ENCODE measurements around the gene CDRT4.

Gene CDRT4

DNA sequence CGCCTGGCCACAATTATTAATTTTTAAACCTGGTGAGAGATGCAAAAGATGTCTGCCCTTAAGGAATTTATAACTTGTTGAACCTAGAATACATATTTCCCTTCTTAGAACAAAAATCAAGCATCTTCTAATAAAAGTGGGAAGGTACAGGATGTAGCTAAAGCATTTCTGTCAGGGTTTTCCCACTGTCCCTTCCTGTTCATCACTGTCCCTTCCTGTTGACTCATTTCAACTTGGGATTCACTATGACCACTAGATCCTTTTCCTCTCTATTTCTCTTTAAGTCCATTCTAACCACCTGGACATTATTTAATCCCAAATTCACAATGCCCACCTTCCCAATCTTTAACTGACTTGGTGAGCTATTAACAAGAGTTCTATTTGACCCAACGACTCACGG lies 33.9 kb upstream of the CDRT4 start:
- no peaks in the 10 kb centered on the region for H3K27me3 Mint-ChIP-seq
- H3K27ac Mint-ChIP-seq: no peak overlapping the region
- peaks cover 7% of the 10 kb centered on the region for H3K36me3 Mint-ChIP-seq
- no peaks in the 10 kb centered on the region for H3K9me3 Mint-ChIP-seq
- peaks cover 12% of the 10 kb centered on the region for H3K4me1 Mint-ChIP-seq
- no peak overlapping the region for H3K4me3 Mint-ChIP-seq

DNA sequence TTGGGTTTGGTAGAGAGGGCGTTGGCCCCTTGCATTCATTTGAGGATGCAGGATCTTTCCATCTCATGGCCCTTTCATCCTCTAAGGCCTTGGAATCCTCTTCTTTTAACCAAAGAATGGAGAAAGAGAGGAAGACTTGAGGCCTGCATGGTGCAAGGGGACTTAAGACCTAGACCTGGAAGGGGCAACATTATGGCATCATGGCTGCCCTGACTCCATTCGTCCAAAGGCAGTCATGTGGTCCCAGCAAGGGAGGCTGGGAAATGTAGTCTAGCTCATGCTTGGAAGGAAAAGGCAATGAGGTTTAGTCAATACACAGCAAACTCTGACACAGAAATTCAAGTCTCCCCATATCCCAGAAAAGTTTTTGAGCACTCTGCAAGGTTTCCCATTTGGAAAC lies 30.7 kb upstream of the CDRT4 start:
- Mint-ChIP-seq H3K27me3 (no peaks in the 10 kb centered on the region), H3K4me3 (no peak overlapping the region), H3K36me3 (peaks cover 13% of the 10 kb centered on the region), H3K9me3 (no peaks in the 10 kb centered on the region), H3K27ac (no peak overlapping the region), H3K4me1 (peaks cover 6% of the 10 kb centered on the region)

DNA sequence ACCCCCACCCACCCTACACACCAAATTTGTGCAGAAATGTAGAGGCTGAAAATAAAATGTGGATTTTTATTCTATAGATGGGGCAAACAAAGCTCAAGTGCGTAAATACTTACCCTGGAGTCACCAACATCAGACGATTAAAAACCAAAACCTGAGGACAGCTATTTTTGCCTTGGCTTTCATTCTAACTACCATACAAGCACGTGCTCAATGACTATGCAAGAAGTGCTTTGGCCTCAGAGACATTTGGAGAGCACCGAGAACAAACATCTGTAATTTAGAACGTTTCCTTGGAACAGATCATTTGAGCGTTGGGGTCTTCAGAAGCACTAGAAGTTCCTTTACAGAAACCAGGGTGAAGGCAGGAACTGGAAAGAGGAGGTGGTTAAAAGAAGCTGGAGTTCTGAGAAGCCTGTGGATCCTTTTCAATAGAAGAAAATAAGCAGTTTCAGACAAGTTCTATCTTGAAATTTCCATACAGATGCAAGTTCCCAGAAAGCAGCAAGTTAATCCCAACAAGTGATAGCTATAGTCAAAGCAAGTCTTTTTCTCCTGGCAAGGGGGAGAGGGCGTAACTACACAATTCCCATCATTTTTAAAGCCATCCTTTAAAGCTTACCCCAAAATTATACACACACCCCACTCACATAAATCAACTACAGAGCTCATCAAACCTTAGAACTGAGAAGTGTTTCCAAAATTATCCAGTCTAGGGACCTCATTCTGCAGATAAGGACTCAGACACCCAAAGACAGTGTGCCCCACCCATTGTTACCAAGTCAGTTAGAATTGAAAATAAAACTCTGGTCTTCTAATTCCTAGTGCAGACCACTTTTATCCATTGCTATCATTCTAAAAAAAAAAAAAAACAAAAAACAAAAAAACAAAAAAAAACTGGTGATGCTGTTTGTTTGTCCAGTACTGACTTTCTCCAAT lies 29.6 kb upstream of the CDRT4 start:
- H3K27me3 Mint-ChIP-seq: no peaks in the 10 kb centered on the region
- H3K36me3 Mint-ChIP-seq: peaks cover 11% of the 10 kb centered on the region
- no peak overlapping the region for H3K27ac Mint-ChIP-seq
- no peaks in the 10 kb centered on the region for H3K9me3 Mint-ChIP-seq
- H3K4me3 Mint-ChIP-seq: no peak overlapping the region
- H3K4me1 Mint-ChIP-seq: no peaks in the 10 kb centered on the region

DNA sequence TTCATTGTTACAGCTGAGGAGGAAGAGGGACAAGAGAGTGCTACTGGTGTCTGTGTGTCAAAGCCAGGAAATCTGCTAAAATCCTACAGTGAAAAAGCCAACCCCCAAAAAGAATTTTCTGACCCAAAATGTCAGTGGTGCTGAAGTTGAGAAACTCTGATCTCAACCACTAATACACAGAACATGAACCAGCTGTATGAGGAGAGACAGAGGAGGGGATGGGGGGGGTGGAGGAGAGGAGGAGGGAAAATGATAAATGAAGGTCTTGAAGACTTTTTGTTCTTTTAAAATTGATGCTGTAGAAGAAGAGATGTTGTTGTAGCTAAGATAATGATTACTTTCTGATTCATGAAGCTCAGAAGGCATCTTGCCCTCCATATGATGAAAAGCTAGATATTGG lies 27.4 kb upstream of the CDRT4 start:
- H3K27ac Mint-ChIP-seq: no peak overlapping the region
- H3K27me3 Mint-ChIP-seq: no peaks in the 10 kb centered on the region
- H3K9me3 Mint-ChIP-seq: no peaks in the 10 kb centered on the region

DNA sequence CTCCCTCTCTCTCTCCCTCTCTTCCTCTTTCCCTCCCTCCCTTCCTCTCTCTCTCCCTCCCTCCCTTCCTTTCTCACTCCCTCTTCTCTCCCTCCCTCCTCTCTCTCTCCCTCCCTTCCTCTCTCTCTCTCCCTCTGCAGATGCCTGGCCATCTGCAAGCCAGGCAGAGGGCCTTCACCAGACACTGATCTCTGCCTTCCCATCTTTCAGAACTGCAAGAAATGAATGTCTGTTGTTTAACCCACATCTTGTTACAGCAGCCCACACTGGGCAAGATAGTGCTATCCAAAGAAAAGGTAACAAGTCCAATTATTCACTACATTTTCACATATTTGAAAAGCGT lies 26.2 kb upstream of the CDRT4 start:
- Mint-ChIP-seq H3K4me1 (no peaks in the 10 kb centered on the region), H3K4me3 (no peak overlapping the region), H3K27ac (no peak overlapping the region), H3K27me3 (no peaks in the 10 kb centered on the region), H3K36me3 (peaks cover 16% of the 10 kb centered on the region), H3K9me3 (no peaks in the 10 kb centered on the region)

More for the DNA sequence above, 27.4 kb upstream of the CDRT4 start:
- H3K4me1 Mint-ChIP-seq: no peaks in the 10 kb centered on the region
- H3K36me3 Mint-ChIP-seq: peaks cover 16% of the 10 kb centered on the region
- H3K4me3 Mint-ChIP-seq: no peak overlapping the region

DNA sequence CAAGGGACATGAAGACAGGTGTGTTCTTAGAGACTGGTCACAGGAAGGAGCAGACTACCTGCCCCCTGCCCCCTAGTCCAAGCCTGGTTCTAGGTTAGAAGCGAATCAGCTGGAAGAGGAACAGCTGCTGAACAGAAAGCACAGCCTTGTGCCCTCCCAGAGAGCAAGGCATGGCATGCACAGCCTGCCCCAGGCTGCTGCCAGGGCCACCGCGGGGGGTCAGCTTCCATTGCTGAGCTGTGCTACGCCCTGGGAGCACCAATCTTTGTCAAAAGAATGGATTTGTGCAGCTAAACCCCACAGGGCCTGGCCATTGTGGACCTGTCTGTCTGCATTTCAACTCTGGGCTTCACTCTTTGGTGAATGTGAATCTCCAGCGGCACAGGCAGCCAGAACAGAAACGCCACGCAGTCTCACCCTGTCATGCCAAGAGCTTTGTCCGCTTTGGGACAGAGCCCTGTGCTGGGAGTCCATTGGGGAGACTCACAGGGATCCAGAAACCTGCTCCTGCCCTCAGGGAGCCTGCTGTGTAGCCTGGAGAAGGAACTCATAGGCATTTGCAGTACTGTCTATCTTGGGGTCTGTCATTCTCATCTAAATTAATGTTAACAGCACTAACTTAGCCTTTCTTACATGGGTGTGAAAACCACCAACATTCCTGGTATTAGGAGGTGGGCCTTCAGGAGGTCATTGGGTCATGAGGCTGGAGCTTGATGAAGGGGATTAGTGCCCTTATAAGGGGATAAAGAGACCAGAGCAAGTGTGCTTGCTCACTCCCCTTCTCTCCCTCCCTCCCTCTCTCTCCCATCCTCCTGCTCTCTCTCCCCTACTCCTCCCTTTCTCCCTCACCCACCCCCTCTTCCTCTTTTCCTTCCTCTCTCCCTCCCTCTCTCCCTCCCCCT lies 25.6 kb upstream of the CDRT4 start:
- Mint-ChIP-seq H3K9me3 (no peaks in the 10 kb centered on the region), H3K4me3 (no peak overlapping the region), H3K27ac (no peak overlapping the region), H3K27me3 (no peaks in the 10 kb centered on the region), H3K36me3 (peaks cover 16% of the 10 kb centered on the region), H3K4me1 (no peaks in the 10 kb centered on the region)

DNA sequence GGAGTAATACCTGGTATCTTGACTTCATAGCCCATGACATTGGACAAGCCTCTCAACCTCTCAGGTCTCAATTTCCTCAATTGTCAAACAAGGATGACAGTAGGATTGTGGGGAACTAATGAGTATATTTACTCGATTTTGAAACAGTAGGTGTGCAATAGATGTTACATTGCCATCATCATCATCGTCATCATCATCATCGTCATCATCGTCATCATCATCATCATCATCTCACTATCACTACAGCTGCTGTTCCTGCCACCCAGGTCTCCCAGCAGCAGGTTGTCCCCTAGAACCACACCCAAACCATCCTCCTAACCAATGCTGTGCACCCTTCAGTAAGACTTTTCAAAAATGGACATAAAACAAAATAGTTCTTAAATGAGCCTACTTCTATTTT lies 24.8 kb upstream of the CDRT4 start:
- H3K9me3 Mint-ChIP-seq: no peaks in the 10 kb centered on the region
- peaks cover 19% of the 10 kb centered on the region for H3K36me3 Mint-ChIP-seq
- H3K4me3 Mint-ChIP-seq: no peak overlapping the region

DNA sequence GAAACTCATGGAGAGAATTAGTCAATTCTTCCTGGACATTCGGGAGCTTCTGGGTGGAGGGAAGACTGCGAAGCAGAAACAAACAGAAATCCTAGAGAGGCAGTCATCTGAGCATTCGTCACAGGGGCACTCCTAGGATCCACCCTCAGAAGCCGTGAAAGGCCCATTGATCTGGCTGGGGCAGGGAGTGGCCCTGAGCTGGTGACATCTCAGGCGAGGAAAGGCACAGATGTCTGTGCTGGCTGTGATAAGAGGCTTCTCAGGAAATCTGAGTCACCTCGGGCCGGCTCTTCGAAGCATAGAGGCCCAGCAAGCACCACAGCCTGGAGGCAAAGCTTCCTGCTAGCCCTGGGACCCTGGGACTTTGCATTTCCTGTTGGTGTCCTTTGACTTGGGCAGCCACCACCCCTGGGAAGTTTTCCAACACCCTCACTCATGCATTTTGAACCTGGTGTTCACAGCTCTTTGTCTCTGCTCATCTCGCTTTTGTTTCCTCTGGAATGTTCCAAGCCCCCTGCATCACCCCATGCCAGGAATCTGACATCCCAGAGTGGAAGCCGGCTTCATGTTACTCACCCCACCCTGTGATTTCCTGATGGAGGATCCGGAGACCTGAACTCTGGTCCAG lies 23.3 kb upstream of the CDRT4 start:
- Mint-ChIP-seq H3K4me3 (no peak overlapping the region), H3K9me3 (no peaks in the 10 kb centered on the region), H3K27ac (no peak overlapping the region), H3K36me3 (peaks cover 19% of the 10 kb centered on the region), H3K4me1 (no peaks in the 10 kb centered on the region), H3K27me3 (no peaks in the 10 kb centered on the region)

More for the DNA sequence above, 24.8 kb upstream of the CDRT4 start:
- Mint-ChIP-seq H3K27me3 (no peaks in the 10 kb centered on the region), H3K4me1 (no peaks in the 10 kb centered on the region), H3K27ac (no peak overlapping the region)

DNA sequence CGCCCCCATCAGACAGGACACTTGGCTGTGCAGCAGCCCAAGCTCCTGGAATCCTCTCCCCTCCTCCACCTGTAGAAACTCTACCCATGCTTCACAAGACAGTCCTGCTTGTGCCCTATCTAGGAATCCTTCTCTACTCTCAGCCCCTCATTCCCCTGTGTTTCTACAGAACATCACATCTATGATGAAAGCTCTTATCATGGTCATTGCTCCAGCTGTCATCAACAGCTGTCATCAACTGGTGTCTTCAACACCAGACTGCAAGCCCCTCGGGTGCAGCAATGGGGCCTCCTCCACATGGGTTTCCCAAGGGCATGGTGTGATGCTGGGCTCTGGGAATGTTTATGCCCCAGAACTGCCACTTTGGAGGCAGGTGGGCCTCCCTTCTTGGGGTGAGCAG lies 21.1 kb upstream of the CDRT4 start:
- H3K27ac Mint-ChIP-seq: no peak overlapping the region
- no peaks in the 10 kb centered on the region for H3K27me3 Mint-ChIP-seq

DNA sequence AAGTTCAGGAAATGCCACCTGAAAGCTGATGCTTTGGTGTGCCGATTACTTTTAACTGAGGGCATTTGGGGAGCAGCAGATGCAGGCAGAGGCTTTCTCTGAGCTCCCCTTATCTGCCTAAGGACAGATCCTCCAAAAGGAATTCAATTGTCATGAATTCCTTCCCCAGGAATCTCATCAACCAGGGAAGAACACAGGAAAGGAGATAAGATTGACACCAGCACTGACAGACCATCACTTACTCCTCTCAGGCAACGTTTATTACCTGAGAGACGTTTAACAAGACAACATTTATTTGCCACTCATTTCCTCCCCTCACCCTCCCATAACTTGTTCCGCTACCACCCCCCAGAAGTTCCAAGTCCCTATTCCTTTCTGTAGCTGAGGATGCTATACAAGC lies 17.6 kb upstream of the CDRT4 start:
- Mint-ChIP-seq H3K27ac (no peak overlapping the region), H3K27me3 (no peaks in the 10 kb centered on the region)

More for the DNA sequence above, 21.1 kb upstream of the CDRT4 start:
- peaks cover 12% of the 10 kb centered on the region for H3K36me3 Mint-ChIP-seq
- no peaks in the 10 kb centered on the region for H3K9me3 Mint-ChIP-seq
- no peaks in the 10 kb centered on the region for H3K4me1 Mint-ChIP-seq
- H3K4me3 Mint-ChIP-seq: no peak overlapping the region

DNA sequence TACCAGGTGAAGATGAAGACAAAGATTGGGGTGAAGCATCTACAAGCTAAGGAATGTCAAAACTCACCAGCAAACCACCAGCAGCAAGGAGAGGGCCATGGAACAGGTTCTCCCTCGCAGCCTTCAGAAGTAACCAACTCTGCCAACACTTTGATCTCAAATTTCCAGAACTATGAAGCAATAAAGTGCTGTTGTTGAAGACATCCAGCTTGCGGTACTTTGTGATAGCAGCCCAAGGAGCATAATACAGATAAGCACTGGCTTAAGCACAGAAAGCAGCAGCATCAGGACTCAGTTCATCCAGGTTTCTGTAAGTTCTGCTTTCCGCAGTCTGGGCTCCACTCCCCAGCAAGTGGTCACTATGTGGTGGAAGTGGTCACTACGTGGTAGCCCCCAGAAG lies 16.0 kb upstream of the CDRT4 start:
- Mint-ChIP-seq H3K4me3 (no peak overlapping the region), H3K9me3 (no peaks in the 10 kb centered on the region), H3K4me1 (no peaks in the 10 kb centered on the region), H3K27ac (no peak overlapping the region), H3K36me3 (peaks cover 4% of the 10 kb centered on the region), H3K27me3 (no peaks in the 10 kb centered on the region)

More for the DNA sequence above, 17.6 kb upstream of the CDRT4 start:
- Mint-ChIP-seq H3K4me1 (no peaks in the 10 kb centered on the region), H3K36me3 (peaks cover 4% of the 10 kb centered on the region), H3K9me3 (no peaks in the 10 kb centered on the region), H3K4me3 (no peak overlapping the region)

DNA sequence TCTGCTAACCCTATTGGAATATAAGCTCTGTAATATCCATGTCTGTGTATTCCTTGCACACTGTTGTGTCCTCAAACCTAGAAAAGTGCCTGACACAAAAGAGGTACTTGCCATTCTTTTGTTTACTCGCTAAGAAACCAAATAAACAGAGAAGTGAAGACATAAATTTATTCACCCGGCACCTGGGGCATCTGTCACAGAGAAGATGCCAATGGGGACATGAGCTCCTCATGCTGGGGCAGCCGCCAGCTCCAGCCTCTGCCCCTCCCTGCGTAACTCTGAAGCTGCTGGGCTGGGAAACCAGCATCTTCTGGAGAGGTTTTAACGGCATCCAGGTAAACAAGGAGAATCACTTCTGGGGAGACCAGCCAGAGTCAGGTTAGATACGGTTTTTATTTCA lies 15.1 kb upstream of the CDRT4 start:
- no peaks in the 10 kb centered on the region for H3K4me1 Mint-ChIP-seq
- no peaks in the 10 kb centered on the region for H3K9me3 Mint-ChIP-seq
- no peak overlapping the region for H3K4me3 Mint-ChIP-seq

DNA sequence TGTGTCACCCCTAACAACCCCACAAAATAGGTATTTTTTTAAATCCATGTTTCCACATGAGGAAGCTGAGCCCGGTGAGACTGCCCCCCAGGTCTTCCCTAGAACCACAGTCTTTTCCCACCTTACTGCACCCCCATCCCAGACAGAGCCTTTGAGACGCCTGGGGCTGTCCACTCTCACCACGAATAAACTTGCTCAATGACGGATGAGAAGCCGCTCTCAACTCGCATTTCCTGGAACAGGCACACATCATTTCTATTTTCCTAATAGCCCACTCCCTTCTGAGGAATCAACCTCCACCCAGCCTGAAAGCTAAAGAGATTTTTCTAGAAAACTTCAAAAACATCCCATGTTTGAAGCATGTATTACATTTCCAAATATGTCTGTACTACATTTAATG lies 14.1 kb upstream of the CDRT4 start:
- no peaks in the 10 kb centered on the region for H3K9me3 Mint-ChIP-seq
- no peak overlapping the region for H3K27ac Mint-ChIP-seq
- no peaks in the 10 kb centered on the region for H3K4me1 Mint-ChIP-seq
- peaks cover 5% of the 10 kb centered on the region for H3K36me3 Mint-ChIP-seq
- no peaks in the 10 kb centered on the region for H3K27me3 Mint-ChIP-seq
- no peak overlapping the region for H3K4me3 Mint-ChIP-seq

More for the DNA sequence above, 15.1 kb upstream of the CDRT4 start:
- H3K27ac Mint-ChIP-seq: no peak overlapping the region
- H3K27me3 Mint-ChIP-seq: no peaks in the 10 kb centered on the region
- peaks cover 2% of the 10 kb centered on the region for H3K36me3 Mint-ChIP-seq

DNA sequence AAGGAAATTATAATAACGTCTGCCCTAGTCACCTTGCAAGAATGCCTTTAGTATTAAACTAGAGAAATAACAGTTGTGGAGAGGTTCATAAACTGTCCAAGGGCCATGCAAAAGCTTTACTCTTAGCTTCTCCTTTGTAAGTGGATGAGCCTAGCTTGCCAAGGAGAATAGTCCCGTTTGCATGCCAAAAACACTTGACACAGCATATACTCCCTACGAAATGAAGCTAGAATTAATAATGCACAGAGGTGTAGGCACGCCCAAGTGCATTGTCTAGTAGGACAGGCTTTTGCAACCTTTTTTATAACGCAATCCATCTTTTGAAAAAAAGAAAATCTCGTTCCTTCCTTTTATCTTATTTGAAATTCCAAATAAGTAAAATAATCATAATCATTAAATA lies 12.8 kb upstream of the CDRT4 start:
- Mint-ChIP-seq H3K4me3 (no peak overlapping the region), H3K27me3 (no peaks in the 10 kb centered on the region), H3K4me1 (no peaks in the 10 kb centered on the region), H3K9me3 (no peaks in the 10 kb centered on the region), H3K27ac (no peak overlapping the region), H3K36me3 (peaks cover 6% of the 10 kb centered on the region)

DNA sequence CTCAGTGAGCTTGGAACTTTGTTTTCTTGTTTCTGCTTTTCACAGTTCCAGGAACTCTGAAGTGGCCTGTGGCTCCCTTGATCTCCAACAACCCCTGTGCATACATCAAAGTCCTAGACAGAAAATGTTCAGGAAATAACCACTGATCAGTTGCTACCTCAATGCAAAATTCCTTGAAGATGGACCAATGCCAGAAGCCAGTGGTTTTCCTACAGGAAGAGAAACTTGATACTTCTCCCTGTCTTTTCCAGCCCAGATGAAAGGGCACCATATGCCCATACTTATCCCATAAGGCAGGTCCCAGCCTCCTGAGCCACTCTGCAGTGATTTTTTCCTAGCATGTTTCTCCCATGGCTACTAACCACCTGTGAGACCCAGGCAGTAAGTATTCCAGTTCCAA lies 12.3 kb upstream of the CDRT4 start:
- no peaks in the 10 kb centered on the region for H3K9me3 Mint-ChIP-seq
- no peak overlapping the region for H3K27ac Mint-ChIP-seq
- no peaks in the 10 kb centered on the region for H3K27me3 Mint-ChIP-seq
- no peaks in the 10 kb centered on the region for H3K4me1 Mint-ChIP-seq
- H3K4me3 Mint-ChIP-seq: no peak overlapping the region
- H3K36me3 Mint-ChIP-seq: peaks cover 11% of the 10 kb centered on the region

DNA sequence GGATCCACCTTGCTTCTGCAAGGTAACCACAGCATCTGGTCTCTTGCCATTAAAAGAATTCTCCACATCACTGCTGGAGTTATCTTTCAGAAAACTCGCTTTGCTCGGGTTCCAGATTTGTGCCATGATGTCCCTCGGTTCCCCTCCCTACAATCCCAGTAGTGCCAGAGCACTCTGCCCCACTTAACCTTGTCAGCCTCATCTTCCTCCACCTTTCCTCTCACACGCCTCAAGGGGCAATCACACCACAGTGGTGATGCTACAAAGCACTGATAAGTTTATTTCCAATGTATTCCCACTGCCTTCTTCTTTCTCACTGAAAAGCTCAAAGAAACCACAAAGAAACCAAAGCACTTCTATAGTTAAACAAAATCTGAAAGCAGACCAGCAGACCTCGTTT lies 11.4 kb upstream of the CDRT4 start:
- Mint-ChIP-seq H3K9me3 (no peaks in the 10 kb centered on the region), H3K4me3 (no peak overlapping the region), H3K27me3 (no peaks in the 10 kb centered on the region), H3K27ac (no peak overlapping the region), H3K4me1 (no peaks in the 10 kb centered on the region), H3K36me3 (peaks cover 13% of the 10 kb centered on the region)
